Endothelial cell of coronary artery (primary cell): Measurements from ENCODE around the gene PARD6G. TPM values are rescaled to one million over a fixed set of nuclear protein-coding genes. Genes with fewer than 3 reads are reported as not detected.

Source experiments
- total RNA-seq: library from RNA; depleted of rRNA; stranded (reverse); fragments of >200 nt; gene quantifications from 2 replicates; pipeline ENCODE4 v1.2.3, GENCODE V29; 2014

The PARD6G gene, protein sequence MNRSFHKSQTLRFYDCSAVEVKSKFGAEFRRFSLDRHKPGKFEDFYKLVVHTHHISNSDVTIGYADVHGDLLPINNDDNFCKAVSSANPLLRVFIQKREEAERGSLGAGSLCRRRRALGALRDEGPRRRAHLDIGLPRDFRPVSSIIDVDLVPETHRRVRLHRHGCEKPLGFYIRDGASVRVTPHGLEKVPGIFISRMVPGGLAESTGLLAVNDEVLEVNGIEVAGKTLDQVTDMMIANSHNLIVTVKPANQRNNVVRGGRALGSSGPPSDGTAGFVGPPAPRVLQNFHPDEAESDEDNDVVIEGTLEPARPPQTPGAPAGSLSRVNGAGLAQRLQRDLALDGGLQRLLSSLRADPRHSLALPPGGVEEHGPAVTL
- total RNA-seq = 0.75 and 1.3 TPM in 2 replicates

DNA sequence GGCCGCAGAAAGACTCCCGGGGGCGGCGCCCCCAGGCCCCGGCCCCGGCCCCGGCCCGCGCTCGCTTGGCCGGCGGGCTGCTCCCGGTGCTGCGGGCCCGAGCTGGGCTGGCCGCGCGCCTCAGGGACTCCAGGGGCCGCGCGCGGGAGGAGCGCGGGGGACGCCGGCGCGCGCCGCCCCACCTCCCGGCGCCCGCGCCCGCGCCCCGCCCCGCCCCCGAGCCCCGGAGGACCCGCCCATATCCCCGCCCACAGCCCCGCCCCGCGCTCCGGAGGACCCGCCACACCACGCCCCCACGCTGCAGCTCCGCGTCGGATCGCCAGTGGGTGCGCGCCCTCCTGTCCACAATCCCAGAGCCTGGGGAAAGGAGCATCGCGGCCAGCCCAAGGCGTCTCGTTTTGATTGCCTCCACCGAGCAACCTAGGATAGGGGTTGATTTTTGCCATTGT lies at the start of gene PARD6G:
Gene PARD6G, minus strand, starts transcription at position 122 of the 449 bp plus-strand sequence. CDS start 166 bp downstream, outside the sequence.

DNA sequence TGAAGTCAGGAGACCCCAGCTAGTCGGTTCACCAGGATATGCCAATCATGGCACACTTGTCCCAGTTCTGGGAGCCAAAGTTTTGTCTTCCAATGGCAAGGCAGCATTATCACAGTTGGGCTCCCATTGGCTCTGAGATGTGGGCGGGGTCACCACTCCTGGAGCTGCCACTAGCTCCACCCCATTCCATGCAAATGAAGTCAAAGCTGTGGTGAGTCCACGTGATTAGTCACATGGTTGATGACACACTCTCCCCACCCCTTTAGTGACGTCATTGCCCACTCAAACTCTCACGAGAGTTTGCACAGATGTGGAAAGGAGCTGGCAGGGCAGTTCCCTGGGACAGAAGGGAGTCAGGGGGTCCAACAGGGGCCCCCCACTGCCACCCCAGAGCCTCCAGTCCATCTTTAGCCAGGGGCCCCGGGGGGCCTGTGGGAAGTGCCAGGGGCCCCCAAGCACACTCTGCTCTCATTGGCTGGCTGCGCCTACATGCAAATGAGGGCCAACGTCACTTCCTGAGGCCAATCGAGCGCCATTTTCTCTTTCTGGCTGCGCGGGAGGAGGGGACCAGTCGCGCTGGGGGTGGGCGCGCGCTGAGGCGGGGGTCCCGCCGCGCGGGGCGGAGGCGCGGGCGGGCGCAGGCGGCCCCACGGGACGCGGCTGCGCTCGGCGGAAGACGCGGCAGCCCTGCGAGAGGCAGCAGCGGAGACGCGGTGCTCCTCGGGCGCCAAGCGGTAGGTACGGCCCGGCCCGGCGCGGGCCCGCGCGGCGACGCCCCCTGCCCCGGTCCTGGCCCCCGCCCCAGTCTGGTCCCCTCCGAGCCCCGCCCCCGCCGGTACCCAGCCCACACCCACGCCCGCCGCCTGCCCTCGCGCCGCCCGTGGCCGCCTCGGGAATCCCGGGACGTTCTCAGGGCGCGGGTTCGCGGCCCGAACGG lies 138.3 kb downstream of the PARD6G start, which contains the start of gene ADNP2:
Gene ADNP2, plus strand, starts transcription at position 524 of the 937 bp plus-strand sequence. CDS start 8,281 bp downstream, outside the sequence.

Other genes with a start within 250 kb of the PARD6G start
- gene RBFA, start 213.1 kb downstream of the PARD6G start, total RNA-seq = 33.3 and 34.3 TPM in 2 replicates
- gene ADNP2, start 138.3 kb downstream of the PARD6G start, total RNA-seq = 11.4 and 12.6 TPM in 2 replicates